Choroid plexus epithelial cell (primary cell): Measurements from ENCODE around the gene DNPH1.

Experiments
- DNase-seq: peaks from one replicate; pipeline ENCODE4 v3.0.0-alpha.2; 2010; ENCODE audit warnings: low read depth
- H3K4me3 ChIP-seq: 2 replicates; pipeline ENCODE4 v1.5.1; 2011; ENCODE audit warnings: low read depth, mild to moderate bottlenecking, control low read depth, low read length, moderate library complexity
- TF ChIP-seq, protein P1 (sequence below): conservative IDR thresholded peaks from 2 replicates; pipeline ENCODE4 v1.5.1; 2011; ENCODE audit warnings: low read depth, mild to moderate bottlenecking, control low read depth, inconsistent platforms, low read length, moderate library complexity

Gene DNPH1

GRCh38 chr6:43176423-43176786, 52.9 kb downstream of the DNPH1 start:
- TF ChIP-seq, protein P1, sequence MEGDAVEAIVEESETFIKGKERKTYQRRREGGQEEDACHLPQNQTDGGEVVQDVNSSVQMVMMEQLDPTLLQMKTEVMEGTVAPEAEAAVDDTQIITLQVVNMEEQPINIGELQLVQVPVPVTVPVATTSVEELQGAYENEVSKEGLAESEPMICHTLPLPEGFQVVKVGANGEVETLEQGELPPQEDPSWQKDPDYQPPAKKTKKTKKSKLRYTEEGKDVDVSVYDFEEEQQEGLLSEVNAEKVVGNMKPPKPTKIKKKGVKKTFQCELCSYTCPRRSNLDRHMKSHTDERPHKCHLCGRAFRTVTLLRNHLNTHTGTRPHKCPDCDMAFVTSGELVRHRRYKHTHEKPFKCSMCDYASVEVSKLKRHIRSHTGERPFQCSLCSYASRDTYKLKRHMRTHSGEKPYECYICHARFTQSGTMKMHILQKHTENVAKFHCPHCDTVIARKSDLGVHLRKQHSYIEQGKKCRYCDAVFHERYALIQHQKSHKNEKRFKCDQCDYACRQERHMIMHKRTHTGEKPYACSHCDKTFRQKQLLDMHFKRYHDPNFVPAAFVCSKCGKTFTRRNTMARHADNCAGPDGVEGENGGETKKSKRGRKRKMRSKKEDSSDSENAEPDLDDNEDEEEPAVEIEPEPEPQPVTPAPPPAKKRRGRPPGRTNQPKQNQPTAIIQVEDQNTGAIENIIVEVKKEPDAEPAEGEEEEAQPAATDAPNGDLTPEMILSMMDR = no peak
- DNase-seq = no peak
- H3K4me3 ChIP-seq = no peak overlapping the region

GRCh38 chr6:43175676-43176422, 53.4 kb downstream of the DNPH1 start:
- TF ChIP-seq, protein P1 = no peak
- no peak overlapping the region for H3K4me3 ChIP-seq
- DNase-seq = no peak
